Measurements from ENCODE around the gene MSI2. TPM values are rescaled to one million over a fixed set of nuclear protein-coding genes. Genes with fewer than 3 reads are reported as not detected.

The MSI2 gene
- total RNA-seq, 1 donor from 2014 or later: 181 TPM

DNA sequence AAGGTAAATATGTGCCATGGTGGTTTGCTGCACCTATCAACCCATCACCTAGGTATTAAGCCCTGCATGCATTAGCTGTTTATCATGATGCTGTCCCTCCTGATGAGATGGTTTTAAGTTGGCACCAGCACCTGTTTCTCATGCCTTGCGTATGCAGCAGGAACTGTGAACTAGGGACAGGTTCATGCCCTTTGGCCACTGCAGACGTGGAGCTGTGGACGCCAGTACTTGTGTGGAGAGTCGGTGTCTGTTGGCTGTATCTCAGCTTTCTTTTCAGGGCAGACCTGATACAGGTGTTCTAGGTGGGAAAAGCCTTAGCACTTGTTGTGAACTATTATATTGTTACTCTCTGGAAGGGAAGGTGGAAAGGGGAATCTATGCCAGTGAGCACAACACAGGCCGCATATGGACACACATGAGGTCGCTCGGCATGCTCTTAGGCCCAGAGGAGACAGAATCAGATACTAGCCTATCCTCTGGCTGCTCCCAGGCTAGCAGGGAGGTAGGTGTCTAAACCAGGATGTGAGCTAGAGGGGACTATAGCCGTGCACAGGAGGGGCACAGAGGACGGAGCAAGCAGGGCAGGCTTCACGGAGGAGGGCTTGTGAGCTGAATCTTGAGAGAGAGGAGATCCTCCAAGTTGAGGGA is 22.5 kb downstream of the MSI2 start:
- H3K27me3 Mint-ChIP-seq (ENCODE audit: low read depth): no peaks in the 10 kb centered on the region
- H3K36me3 Mint-ChIP-seq (ENCODE audit: low read depth): peaks cover 86% of the 10 kb centered on the region
- no peak overlapping the region for H3K27ac Mint-ChIP-seq
- H3K9me3 Mint-ChIP-seq: no peaks in the 10 kb centered on the region
- intact Hi-C loops (cut with micrococcal nuclease): no loop called here
- no peak overlapping the region for H3K4me3 Mint-ChIP-seq (ENCODE audit: low read depth)
- peaks cover 77% of the 10 kb centered on the region for H3K4me1 Mint-ChIP-seq (ENCODE audit: low read depth)
- DNase-seq (ENCODE audit: low spot score): no peak

DNA sequence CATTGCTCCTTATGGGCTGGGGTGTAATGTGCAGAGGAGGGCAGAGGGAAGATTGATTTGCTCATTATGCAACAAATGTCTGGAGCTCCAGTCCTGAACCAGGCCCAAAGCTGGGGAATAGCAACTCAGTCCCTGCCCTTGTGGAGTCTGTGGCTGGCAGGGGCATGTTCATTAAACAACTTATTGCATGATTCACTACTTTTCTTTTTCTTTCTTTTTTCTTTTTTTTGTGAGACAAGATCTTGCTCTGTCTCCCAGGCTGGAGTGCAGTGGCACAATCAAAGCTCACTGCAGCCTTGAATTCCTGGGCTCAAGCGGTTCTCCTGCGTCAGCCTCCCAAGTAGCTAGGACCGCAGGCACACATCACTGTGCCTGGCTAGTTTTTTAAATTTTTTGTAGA is 23.1 kb downstream of the MSI2 start:
- Mint-ChIP-seq H3K27me3 (ENCODE audit: low read depth) (no peaks in the 10 kb centered on the region), H3K4me3 (ENCODE audit: low read depth) (no peak overlapping the region), H3K4me1 (ENCODE audit: low read depth) (peaks cover 80% of the 10 kb centered on the region), H3K9me3 (no peaks in the 10 kb centered on the region), H3K27ac (no peak overlapping the region), H3K36me3 (ENCODE audit: low read depth) (peaks cover 85% of the 10 kb centered on the region)
- no peak for DNase-seq (ENCODE audit: low spot score)
- intact Hi-C loops (cut with micrococcal nuclease): no loop called here

DNA sequence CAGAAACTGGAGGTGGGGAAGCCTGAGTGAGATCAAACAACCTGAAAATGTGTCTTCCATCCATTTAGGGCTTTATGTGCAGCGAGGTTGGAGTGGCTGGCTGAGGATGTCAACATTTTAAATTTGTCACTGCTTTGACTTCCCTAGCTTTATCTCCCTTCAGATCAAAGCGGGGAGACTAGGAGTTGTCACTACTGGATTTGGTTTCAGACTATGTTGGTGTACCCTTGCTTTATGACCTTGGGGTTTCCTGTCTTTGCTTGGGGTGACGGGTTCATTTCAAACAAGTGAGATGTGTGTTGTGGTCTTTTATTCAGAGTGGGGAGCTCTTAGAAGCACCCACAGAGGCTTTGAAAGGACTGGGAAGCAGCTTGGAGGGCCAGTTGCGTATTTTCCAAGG is 25.6 kb downstream of the MSI2 start:
- Mint-ChIP-seq H3K4me3 (ENCODE audit: low read depth) (peak overlapping the region; percentile 7), H3K4me1 (ENCODE audit: low read depth) (peaks cover 86% of the 10 kb centered on the region), H3K9me3 (no peaks in the 10 kb centered on the region), H3K27ac (peak overlapping the region; percentile 66), H3K27me3 (ENCODE audit: low read depth) (no peaks in the 10 kb centered on the region), H3K36me3 (ENCODE audit: low read depth) (peaks cover 73% of the 10 kb centered on the region)
- intact Hi-C loops (cut with micrococcal nuclease): loop anchor here (5.0 kb wide), 1 partner anchor 75 kb away; no protein-coding TSS in a partner anchor
- peak; percentile 26 for DNase-seq (ENCODE audit: low spot score)

DNA sequence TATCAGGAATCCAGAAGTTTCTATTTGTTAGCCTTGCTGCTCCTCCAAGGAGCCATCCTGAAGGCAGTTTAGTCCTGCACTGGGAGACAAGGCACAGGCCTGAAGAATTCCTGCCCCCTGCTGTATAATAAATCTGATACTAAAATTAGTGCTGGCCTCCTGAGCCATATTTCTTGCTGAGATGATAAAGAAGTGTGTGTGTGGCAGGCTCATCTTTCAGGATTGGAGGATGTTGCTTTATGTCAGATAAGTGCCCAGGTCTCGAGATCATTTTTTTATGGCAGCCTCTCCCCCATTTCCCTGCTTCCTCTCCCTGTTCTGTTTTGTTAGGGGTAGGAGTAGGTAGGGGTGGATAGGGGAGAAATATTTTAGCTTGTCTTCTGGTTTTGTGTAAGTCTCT is 26.0 kb downstream of the MSI2 start:
- peaks cover 75% of the 10 kb centered on the region for H3K36me3 Mint-ChIP-seq (ENCODE audit: low read depth)
- H3K27ac Mint-ChIP-seq: peak overlapping the region; percentile 66
- H3K4me3 Mint-ChIP-seq (ENCODE audit: low read depth): peak overlapping the region; percentile 7
- H3K4me1 Mint-ChIP-seq (ENCODE audit: low read depth): peaks cover 87% of the 10 kb centered on the region
- DNase-seq (ENCODE audit: low spot score): no peak
- intact Hi-C loops (cut with micrococcal nuclease): loop anchor here (5.0 kb wide), 1 partner anchor 75 kb away; no protein-coding TSS in a partner anchor
- no peaks in the 10 kb centered on the region for H3K27me3 Mint-ChIP-seq (ENCODE audit: low read depth)
- H3K9me3 Mint-ChIP-seq: no peaks in the 10 kb centered on the region

DNA sequence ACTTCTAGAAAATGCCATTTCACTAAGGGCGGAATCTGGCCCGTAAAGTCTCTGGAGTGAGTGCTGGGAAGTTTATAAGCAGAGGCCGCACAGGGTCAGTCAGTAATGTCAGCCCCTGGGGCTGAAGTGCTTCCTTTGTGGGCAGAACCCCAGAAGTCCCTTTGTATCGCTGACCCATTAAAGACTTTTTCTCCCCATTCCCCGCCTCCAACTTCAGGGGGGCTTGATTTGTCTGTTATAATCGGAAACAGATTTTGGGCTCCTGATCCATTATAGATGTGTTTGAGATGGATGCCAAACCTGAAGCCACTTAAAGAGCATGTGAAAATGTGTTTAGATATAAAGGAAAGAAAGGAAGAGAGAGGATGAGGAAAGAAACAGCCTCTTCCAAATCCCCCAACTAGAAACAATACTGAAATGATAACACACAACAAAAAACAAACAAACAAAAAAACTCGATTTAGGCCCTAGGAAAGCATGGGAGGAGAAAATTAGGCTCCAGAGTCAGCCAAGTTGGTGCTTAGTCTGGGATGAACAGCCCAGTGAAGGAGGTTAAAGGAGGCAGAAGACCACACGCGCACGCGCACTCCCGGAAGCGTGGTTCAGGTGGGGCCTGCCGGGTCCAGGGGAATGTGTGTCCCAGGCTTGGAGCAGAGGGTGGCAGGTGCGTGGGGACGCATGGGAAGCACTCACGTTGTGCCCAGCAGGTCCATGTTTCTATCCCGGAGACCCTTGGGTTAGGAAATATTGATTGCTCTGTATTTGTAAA is 27.1 kb downstream of the MSI2 start:
- intact Hi-C loops (cut with micrococcal nuclease): loop anchor here (5.0 kb wide), 1 partner anchor 74 kb away; no protein-coding TSS in a partner anchor
- peaks cover 85% of the 10 kb centered on the region for H3K4me1 Mint-ChIP-seq (ENCODE audit: low read depth)
- no peak for DNase-seq (ENCODE audit: low spot score)
- H3K27me3 Mint-ChIP-seq (ENCODE audit: low read depth): no peaks in the 10 kb centered on the region
- H3K9me3 Mint-ChIP-seq: no peaks in the 10 kb centered on the region
- H3K27ac Mint-ChIP-seq: peak overlapping the region; percentile 70
- peak overlapping the region; percentile 19 for H3K4me3 Mint-ChIP-seq (ENCODE audit: low read depth)
- H3K36me3 Mint-ChIP-seq (ENCODE audit: low read depth): peaks cover 74% of the 10 kb centered on the region

DNA sequence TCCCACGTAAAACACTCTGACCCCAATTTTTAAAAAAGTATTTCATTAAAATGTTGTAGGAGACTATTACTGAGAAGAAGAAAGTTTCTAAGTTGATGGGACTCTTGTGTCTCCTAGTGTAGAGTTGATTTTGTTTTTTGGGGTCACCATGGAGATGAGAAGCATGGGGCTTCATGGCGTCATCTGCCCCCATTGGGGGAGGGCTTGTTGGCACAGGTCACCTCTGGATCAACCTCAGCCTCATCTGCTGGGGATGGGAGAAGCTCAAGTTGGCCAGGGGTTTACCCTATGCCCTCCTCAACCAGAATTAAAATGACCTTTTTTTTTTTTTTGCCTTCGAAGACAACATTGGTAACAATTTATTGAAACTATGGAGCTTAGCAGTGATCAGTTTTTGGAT is 28.3 kb downstream of the MSI2 start:
- H3K27me3 Mint-ChIP-seq (ENCODE audit: low read depth): no peaks in the 10 kb centered on the region
- intact Hi-C loops (cut with micrococcal nuclease): loop anchor here (2.0 to 5.0 kb wide), 2 partner anchors 73 to 156 kb away; no protein-coding TSS in a partner anchor
- peak overlapping the region; percentile 88 for H3K27ac Mint-ChIP-seq
- peak overlapping the region; percentile 68 for H3K4me3 Mint-ChIP-seq (ENCODE audit: low read depth)
- H3K36me3 Mint-ChIP-seq (ENCODE audit: low read depth): peaks cover 70% of the 10 kb centered on the region
- no peaks in the 10 kb centered on the region for H3K9me3 Mint-ChIP-seq
- no peak for DNase-seq (ENCODE audit: low spot score)
- peaks cover 81% of the 10 kb centered on the region for H3K4me1 Mint-ChIP-seq (ENCODE audit: low read depth)

DNA sequence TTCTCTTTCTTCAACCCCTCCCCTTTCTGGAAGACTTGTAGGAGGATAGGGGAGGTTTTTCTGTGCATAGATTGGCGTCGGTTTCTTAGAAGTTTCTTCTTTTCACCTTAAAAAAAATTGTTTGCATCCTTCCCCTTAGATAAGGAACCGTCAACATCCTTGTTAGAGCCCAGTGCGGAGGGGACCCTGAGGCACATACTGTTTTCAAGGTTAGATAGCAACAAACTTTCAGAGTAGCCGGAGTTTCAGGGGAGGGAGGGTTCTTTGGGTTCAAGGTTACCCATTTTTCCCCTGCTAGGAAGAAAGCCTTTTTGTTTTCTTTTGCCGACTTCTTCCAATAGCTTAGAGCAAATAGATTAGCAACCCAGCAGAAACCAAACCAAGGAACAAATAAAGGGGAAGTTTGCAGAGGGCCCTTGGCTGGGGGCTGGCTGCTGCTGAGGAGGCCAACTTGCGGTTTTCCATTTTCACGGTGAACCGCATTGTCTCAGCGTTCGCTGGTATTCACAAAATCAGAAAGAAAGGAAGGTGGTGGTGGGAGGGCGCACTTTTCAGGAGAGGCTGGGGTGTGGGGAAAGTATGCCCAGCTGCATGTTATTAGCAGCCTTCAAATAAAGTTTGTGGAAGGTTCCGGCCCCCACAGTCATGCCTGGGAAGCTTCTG is 28.8 kb downstream of the MSI2 start:
- peak overlapping the region; percentile 88 for H3K27ac Mint-ChIP-seq
- no peaks in the 10 kb centered on the region for H3K27me3 Mint-ChIP-seq (ENCODE audit: low read depth)
- peaks cover 76% of the 10 kb centered on the region for H3K4me1 Mint-ChIP-seq (ENCODE audit: low read depth)
- no peaks in the 10 kb centered on the region for H3K9me3 Mint-ChIP-seq
- intact Hi-C loops (cut with micrococcal nuclease): loop anchor here (1.0 to 5.0 kb wide), 5 partner anchors 28 to 178 kb away; no protein-coding TSS in a partner anchor
- H3K4me3 Mint-ChIP-seq (ENCODE audit: low read depth): peak overlapping the region; percentile 68
- H3K36me3 Mint-ChIP-seq (ENCODE audit: low read depth): peaks cover 70% of the 10 kb centered on the region
- peak; percentile 58 for DNase-seq (ENCODE audit: low spot score)

DNA sequence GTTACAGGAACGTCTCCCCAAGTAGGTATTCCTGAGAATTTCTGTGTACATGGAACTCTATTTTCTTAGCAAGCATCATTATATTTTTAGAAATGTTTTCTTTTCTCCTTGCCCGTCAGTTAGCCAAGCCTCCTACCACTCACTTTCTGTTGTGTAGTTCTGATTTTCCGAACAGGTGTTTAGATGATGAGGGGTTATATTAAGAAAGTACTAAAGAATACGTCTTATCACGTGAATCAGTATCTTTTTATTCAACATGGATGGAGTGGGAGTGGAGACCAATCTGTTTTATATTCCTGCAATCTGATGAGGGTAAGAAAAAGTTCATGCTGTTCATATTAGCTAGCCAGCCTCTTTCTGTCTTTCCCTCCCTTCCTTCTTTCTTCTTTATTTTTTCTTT is 29.4 kb downstream of the MSI2 start:
- H3K27ac Mint-ChIP-seq: peak overlapping the region; percentile 88
- H3K27me3 Mint-ChIP-seq (ENCODE audit: low read depth): no peaks in the 10 kb centered on the region
- H3K4me1 Mint-ChIP-seq (ENCODE audit: low read depth): peaks cover 72% of the 10 kb centered on the region
- H3K4me3 Mint-ChIP-seq (ENCODE audit: low read depth): peak overlapping the region; percentile 68
- intact Hi-C loops (cut with micrococcal nuclease): loop anchor here (1.0 to 5.0 kb wide), 4 partner anchors 28 to 178 kb away; no protein-coding TSS in a partner anchor
- DNase-seq (ENCODE audit: low spot score): no peak
- H3K9me3 Mint-ChIP-seq: no peaks in the 10 kb centered on the region
- peaks cover 67% of the 10 kb centered on the region for H3K36me3 Mint-ChIP-seq (ENCODE audit: low read depth)

DNA sequence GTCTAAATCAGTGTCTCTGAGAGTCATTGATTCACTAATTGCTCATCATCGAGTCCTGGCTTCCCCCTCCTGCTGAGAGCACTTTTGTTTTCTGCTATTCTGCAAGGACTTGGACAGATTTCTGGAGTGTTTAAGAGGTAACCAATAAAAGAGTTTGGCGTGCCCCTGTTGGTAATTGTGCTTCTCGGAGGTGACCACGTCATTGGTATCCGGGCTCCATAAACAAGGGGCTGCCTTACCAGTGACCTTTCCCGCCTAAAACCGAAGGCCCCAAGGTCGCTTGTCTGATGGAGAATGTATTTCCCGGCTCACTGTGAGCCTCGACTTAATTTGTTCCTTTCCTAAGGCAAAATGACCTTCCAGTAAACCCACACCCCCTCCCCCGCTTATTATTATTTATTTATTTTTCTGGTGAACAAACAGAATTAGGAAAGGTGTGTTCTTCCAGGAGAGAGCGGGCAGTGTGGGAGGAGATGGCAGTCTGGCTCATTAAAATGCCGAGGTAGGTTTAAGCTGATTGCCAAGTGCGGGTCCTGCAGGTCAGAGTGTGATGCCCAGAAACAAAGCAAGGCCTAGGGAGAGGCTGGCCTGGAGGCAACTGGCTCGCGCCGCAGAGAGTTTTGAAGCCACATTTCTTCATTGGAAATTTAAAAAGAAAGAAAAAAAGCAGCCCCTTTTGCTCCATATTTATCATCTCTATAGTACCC is 30.2 kb downstream of the MSI2 start:
- peaks cover 64% of the 10 kb centered on the region for H3K4me1 Mint-ChIP-seq (ENCODE audit: low read depth)

DNA sequence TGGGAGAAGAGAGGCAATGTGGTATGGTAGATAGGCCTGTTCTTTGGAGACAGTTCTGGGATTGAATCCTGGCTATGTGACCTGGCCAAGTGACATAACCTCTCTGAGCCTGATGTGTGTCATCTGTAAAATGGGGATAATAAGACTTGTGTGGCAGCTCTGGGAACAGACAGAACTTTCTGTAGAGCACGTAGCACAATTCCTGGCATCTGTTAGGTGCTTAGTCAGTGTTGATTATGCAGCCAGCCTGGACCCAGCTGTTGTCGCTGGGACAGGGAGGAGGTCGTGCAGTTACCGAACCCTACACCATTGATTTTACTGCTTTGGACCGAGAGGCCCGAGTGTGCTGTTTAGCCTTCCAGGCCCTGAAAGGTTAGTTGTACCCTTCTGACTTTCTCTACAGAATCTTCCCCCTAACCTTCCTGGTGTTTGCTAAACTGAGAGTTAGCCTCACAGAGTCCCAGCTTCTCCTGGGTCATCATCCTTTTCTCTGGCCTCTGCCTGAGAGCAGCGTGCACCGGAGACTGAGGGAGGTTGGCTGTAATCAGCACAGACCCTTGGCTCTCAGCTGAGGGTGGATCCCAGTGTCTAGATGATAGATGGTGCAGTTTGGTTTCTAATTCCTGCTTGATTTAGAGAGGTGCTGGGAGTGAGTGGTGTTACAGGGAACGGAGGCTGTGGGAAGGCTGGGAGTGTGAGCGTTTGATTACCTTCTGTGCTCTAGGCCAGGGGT is 31.9 kb downstream of the MSI2 start:
- Mint-ChIP-seq H3K27me3 (ENCODE audit: low read depth) (no peaks in the 10 kb centered on the region), H3K4me1 (ENCODE audit: low read depth) (peaks cover 51% of the 10 kb centered on the region), H3K27ac (no peak overlapping the region), H3K4me3 (ENCODE audit: low read depth) (no peak overlapping the region), H3K36me3 (ENCODE audit: low read depth) (peaks cover 69% of the 10 kb centered on the region), H3K9me3 (no peaks in the 10 kb centered on the region)
- no peak for DNase-seq (ENCODE audit: low spot score)
- intact Hi-C loops (cut with micrococcal nuclease): loop anchor here (5.0 kb wide), 1 partner anchor 46 kb away; no protein-coding TSS in a partner anchor

More for the DNA sequence above, 30.2 kb downstream of the MSI2 start:
- peak overlapping the region; percentile 68 for H3K4me3 Mint-ChIP-seq (ENCODE audit: low read depth)
- H3K9me3 Mint-ChIP-seq: no peaks in the 10 kb centered on the region
- H3K36me3 Mint-ChIP-seq (ENCODE audit: low read depth): peaks cover 66% of the 10 kb centered on the region
- no peaks in the 10 kb centered on the region for H3K27me3 Mint-ChIP-seq (ENCODE audit: low read depth)
- intact Hi-C loops (cut with micrococcal nuclease): loop anchor here (5.0 kb wide), 1 partner anchor 44 kb away; no protein-coding TSS in a partner anchor
- peak overlapping the region; percentile 88 for H3K27ac Mint-ChIP-seq
- DNase-seq (ENCODE audit: low spot score): no peak

DNA sequence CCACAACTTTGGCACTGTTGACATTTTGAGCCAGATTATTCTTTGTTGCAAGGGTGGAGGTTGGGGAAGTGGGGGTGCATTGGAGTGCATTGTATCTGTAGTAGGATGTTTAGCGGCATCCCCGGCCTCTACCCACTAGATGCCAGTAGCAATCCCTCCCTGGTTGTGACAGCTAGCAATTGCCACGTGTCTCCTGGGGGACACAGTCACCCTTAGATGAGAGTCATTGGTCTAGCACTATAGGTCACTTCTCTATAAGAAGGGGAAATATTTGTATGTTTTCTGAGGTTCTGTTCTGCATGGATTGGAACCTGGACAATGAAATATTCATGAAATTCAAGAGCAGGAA is 32.4 kb downstream of the MSI2 start:
- Mint-ChIP-seq H3K36me3 (ENCODE audit: low read depth) (peaks cover 66% of the 10 kb centered on the region), H3K9me3 (no peaks in the 10 kb centered on the region), H3K27me3 (ENCODE audit: low read depth) (no peaks in the 10 kb centered on the region), H3K4me1 (ENCODE audit: low read depth) (peaks cover 45% of the 10 kb centered on the region), H3K4me3 (ENCODE audit: low read depth) (no peak overlapping the region), H3K27ac (no peak overlapping the region)
- intact Hi-C loops (cut with micrococcal nuclease): loop anchor here (5.0 kb wide), 1 partner anchor 46 kb away; no protein-coding TSS in a partner anchor
- no peak for DNase-seq (ENCODE audit: low spot score)

Measured in activated T-helper 2 cell treated with anti-CD3 and anti-CD28 coated beads, Interferon-gamma antibody, Interleukin-2, Interleukin-4, amounts not matched to agents 10 μg/mL and 5 μg/mL and 100 μg/mL, durations not matched to agents 14 hours and 24 hours and 36 hours (primary cell).